ENCODE measurements around the gene SAMSN1.

The SAMSN1 gene

GRCh38 chr21:14545906-14546480 is at the start of gene SAMSN1:
Gene SAMSN1 (minus strand): TSS chr21:14546315. CDS start chr21:14546261, 54 bp downstream.
- no peak for DNase-seq

GRCh38 chr21:14595449-14595848 is 49.3 kb upstream of the SAMSN1 start:
- DNase-seq = no peak

- DNase-seq = no peak
Measured at GRCh38 chr21:14594967-14595366, 48.9 kb upstream of the SAMSN1 start.

- no peak for DNase-seq
Measured at GRCh38 chr21:14593230-14593629, 47.1 kb upstream of the SAMSN1 start.

- DNase-seq = no peak
Measured at GRCh38 chr21:14592296-14593000, 46.3 kb upstream of the SAMSN1 start.

- no peak for DNase-seq
Measured at GRCh38 chr21:14591882-14592281, 45.8 kb upstream of the SAMSN1 start.

GRCh38 chr21:14591377-14591776 is 45.3 kb upstream of the SAMSN1 start:
- no peak for DNase-seq

- no peak for DNase-seq
Measured at GRCh38 chr21:14589855-14590563, 43.9 kb upstream of the SAMSN1 start.

GRCh38 chr21:14587266-14587665 is 41.2 kb upstream of the SAMSN1 start:
- DNase-seq = no peak

- DNase-seq = no peak
Measured at GRCh38 chr21:14585122-14585521, 39.0 kb upstream of the SAMSN1 start.

GRCh38 chr21:14584357-14585095 is 38.4 kb upstream of the SAMSN1 start:
- DNase-seq = no peak

- DNase-seq = no peak
Measured at GRCh38 chr21:14583629-14584255, 37.6 kb upstream of the SAMSN1 start.

GRCh38 chr21:14582934-14583628 is 37.0 kb upstream of the SAMSN1 start:
- DNase-seq = no peak

- DNase-seq = no peak
Measured at GRCh38 chr21:14581902-14582457, 35.9 kb upstream of the SAMSN1 start.

- no peak for DNase-seq
Measured at GRCh38 chr21:14573244-14573643, 27.1 kb upstream of the SAMSN1 start.

GRCh38 chr21:14572204-14572780 is 26.2 kb upstream of the SAMSN1 start:
- no peak for DNase-seq

- no peak for DNase-seq
Measured at GRCh38 chr21:14569868-14570267, 23.8 kb upstream of the SAMSN1 start.

- no peak for DNase-seq
Measured at GRCh38 chr21:14569026-14569621, 23.0 kb upstream of the SAMSN1 start.

- DNase-seq = no peak
Measured at GRCh38 chr21:14567331-14568279, 21.5 kb upstream of the SAMSN1 start.

GRCh38 chr21:14566894-14567293 is 20.8 kb upstream of the SAMSN1 start:
- DNase-seq = no peak
